ENCODE data around the gene CDK5R1.

- TF ChIP-seq, protein P1, sequence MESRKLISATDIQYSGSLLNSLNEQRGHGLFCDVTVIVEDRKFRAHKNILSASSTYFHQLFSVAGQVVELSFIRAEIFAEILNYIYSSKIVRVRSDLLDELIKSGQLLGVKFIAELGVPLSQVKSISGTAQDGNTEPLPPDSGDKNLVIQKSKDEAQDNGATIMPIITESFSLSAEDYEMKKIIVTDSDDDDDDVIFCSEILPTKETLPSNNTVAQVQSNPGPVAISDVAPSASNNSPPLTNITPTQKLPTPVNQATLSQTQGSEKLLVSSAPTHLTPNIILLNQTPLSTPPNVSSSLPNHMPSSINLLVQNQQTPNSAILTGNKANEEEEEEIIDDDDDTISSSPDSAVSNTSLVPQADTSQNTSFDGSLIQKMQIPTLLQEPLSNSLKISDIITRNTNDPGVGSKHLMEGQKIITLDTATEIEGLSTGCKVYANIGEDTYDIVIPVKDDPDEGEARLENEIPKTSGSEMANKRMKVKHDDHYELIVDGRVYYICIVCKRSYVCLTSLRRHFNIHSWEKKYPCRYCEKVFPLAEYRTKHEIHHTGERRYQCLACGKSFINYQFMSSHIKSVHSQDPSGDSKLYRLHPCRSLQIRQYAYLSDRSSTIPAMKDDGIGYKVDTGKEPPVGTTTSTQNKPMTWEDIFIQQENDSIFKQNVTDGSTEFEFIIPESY (IDR thresholded peaks at IDR 0.05; ENCODE audit: borderline replicate concordance, low read depth) = no peak
- TF ChIP-seq, protein P2, sequence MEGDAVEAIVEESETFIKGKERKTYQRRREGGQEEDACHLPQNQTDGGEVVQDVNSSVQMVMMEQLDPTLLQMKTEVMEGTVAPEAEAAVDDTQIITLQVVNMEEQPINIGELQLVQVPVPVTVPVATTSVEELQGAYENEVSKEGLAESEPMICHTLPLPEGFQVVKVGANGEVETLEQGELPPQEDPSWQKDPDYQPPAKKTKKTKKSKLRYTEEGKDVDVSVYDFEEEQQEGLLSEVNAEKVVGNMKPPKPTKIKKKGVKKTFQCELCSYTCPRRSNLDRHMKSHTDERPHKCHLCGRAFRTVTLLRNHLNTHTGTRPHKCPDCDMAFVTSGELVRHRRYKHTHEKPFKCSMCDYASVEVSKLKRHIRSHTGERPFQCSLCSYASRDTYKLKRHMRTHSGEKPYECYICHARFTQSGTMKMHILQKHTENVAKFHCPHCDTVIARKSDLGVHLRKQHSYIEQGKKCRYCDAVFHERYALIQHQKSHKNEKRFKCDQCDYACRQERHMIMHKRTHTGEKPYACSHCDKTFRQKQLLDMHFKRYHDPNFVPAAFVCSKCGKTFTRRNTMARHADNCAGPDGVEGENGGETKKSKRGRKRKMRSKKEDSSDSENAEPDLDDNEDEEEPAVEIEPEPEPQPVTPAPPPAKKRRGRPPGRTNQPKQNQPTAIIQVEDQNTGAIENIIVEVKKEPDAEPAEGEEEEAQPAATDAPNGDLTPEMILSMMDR (IDR thresholded peaks at IDR 0.05) = no peak
- no peak for TF ChIP-seq YY1 (IDR thresholded peaks at IDR 0.05; ENCODE audit: low read depth)
- TF ChIP-seq SMC3 (IDR thresholded peaks at IDR 0.05; ENCODE audit: low read depth, low read length) = no peak
- no peak for TF ChIP-seq GABPA (IDR thresholded peaks at IDR 0.05; ENCODE audit: low read depth)
- TF ChIP-seq CHD2 (IDR thresholded peaks at IDR 0.05; ENCODE audit: low read length, partially characterized antibody) = no peak
Observed at GRCh38 chr17:32515677-32516383, 29.0 kb downstream of the CDK5R1 start.

Data from SK-N-SH (cell line).